Caco-2 (cell line): Measurements from ENCODE around the gene AKNA. TPM values are rescaled to one million over a fixed set of nuclear protein-coding genes. Genes with fewer than 3 reads are reported as not detected.

Experiments
- BruUV-seq: library from RNA; stranded (reverse); fragments of 400-500 nt; replicated peaks from 2 replicates; lab custom pipeline; 2021; lab: Mats Ljungman, UMichigan
- CTCF ChIA-PET: fragments of 300-600 bp; sonication (Branson Sonifier 250); formaldehyde crosslinking; loops from one replicate; lab custom pipeline; 2022; ENCODE audit warnings: antibody characterized with exemption; lab: Charles Lee
- POLR2A ChIA-PET: fragments of 300-600 bp; sonication (Branson Sonifier 250); formaldehyde crosslinking; loops from one replicate; lab custom pipeline; 2022; ENCODE audit warnings: antibody characterized with exemption; lab: Charles Lee
- DNase-seq, 2 experiments: peaks; one replicate each; pipeline versions ENCODE4 v3.0.0 to v3.0.0-alpha.2; 2020 to 2022
- H3K27me3 ChIP-seq: replicated peaks from 2 replicates; pipeline ENCODE4 v1.6.0; 2011; ENCODE audit warnings: low read length; ENCODE audit not compliant: control insufficient read depth, insufficient read depth
- H3K36me3 ChIP-seq: 2 replicates; pipeline ENCODE4 v1.5.1; 2011; ENCODE audit warnings: low read length; ENCODE audit not compliant: control insufficient read depth, insufficient read depth
- H3K4me1 ChIP-seq: fragments of 250-450 bp; sonication (Bioruptor Pico); 2 replicates; pipeline ENCODE4 v1.5.1; 2020; ENCODE audit warnings: mild to moderate bottlenecking
- H3K4me3 ChIP-seq: 2 replicates; pipeline ENCODE4 v1.5.1; 2011; ENCODE audit warnings: low read depth, mild to moderate bottlenecking, control low read depth, low read length
- H3K9me3 ChIP-seq: fragments of 250-450 bp; sonication (Bioruptor Pico); 2 replicates; pipeline ENCODE4 v1.5.1; 2020; ENCODE audit warnings: mild to moderate bottlenecking, moderate library complexity
- H3K27ac Mint-ChIP-seq: one replicate; pipeline ENCODE4 v1.8.0; 2022; ENCODE audit warnings: mixed read lengths; ENCODE audit not compliant: unreplicated experiment
- H3K27me3 Mint-ChIP-seq: one replicate; pipeline ENCODE4 v1.8.0; 2022; ENCODE audit warnings: mixed read lengths; ENCODE audit not compliant: insufficient read depth, unreplicated experiment
- H3K36me3 Mint-ChIP-seq: one replicate; pipeline ENCODE4 v1.8.0; 2022; ENCODE audit warnings: mild to moderate bottlenecking, mixed read lengths; ENCODE audit not compliant: insufficient read depth, unreplicated experiment
- H3K4me1 Mint-ChIP-seq: one replicate; pipeline ENCODE4 v1.8.0; 2022; ENCODE audit warnings: low read depth, mixed read lengths; ENCODE audit not compliant: unreplicated experiment
- H3K4me3 Mint-ChIP-seq: one replicate; pipeline ENCODE4 v1.8.0; 2022; ENCODE audit warnings: mild to moderate bottlenecking, moderate library complexity, mixed read lengths; ENCODE audit not compliant: unreplicated experiment
- H3K9me3 Mint-ChIP-seq: one replicate; pipeline ENCODE4 v1.8.0; 2022; ENCODE audit warnings: mixed read lengths; ENCODE audit not compliant: unreplicated experiment
- intact Hi-C: fragments of 100-400 bp; cut with micrococcal nuclease; formaldehyde crosslinking; loops from one replicate; pipeline ENCODE4 v1.10.0; 2022; ENCODE audit not compliant: unreplicated experiment
- total RNA-seq: library from RNA; stranded (reverse); gene quantifications from 2 replicates; pipeline ENCODE4 v1.2.3, GENCODE V29; 2022
- TF ChIP-seq, protein P1 (sequence below), 2 experiments: fragments of 200-600 bp in 1 of 2; IDR thresholded peaks; 1 replicate in 1 of 2; 2 replicates in 1 of 2; pipeline versions ENCODE4 v1.5.1 to v1.8.0; 2011 to 2022; ENCODE audit warnings: antibody characterized with exemption in 1 of 2, control low read depth in 1 of 2, inconsistent platforms in 1 of 2, low read depth in 1 of 2, low read length in 1 of 2, mild to moderate bottlenecking in 1 of 2, moderate library complexity in 1 of 2; ENCODE audit not compliant: insufficient read depth in 1 of 2, severe bottlenecking in 1 of 2, unreplicated experiment in 1 of 2

The AKNA gene
- total RNA-seq, 1 experiment from 2014 or later: 57.8 TPM

DNA sequence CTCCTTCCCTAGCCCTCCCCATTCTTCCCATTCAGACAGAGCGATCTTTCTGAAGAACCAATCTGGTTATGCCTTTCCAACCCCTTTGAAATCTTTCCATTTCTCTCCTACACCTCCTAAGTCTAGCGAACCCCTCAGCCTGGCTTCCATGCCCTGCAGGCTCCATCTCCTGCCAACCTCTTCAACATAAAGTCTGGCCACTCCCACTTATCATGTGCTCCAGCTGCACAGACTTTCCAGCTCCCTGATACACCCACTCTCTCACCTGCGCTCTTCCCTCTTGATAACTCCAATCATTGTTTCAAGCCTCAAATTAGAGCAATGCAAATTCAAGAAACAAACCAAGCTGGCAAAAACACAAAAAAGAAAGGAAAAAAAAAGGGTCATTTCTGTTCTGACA, 68.6 kb downstream of the AKNA start:
- no TSS peak for BruUV-seq

DNA sequence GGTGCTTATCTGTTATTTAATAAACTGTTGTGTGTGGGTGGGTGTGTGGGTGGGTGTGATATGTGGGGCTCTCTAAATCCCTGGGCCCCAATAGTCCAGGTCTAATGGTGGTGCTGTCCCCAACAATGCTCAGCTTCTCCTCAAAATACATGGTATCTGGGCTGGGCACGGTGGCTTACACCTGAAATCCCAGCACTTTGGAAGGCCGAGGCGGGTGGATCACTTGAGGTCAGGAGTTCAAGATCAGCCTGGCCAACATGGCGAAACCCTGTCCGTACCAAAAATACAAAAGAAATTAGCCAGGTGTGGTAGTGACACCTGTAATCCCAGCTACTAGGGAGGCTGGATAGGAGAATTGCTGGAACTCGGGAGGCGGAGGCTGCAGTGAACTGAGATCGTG, 69.4 kb downstream of the AKNA start:
- H3K27ac Mint-ChIP-seq: no peak overlapping the region
- Histone ChIP-seq H3K4me1 (no peaks in the 10 kb centered on the region; the same call in 1 of the 2 replicates), H3K27me3 (no peaks in the 10 kb centered on the region), H3K4me3 (no peak overlapping the region), H3K9me3 (no peaks in the 10 kb centered on the region), H3K36me3 (no peaks in the 10 kb centered on the region)
- TF ChIP-seq, protein P1, sequence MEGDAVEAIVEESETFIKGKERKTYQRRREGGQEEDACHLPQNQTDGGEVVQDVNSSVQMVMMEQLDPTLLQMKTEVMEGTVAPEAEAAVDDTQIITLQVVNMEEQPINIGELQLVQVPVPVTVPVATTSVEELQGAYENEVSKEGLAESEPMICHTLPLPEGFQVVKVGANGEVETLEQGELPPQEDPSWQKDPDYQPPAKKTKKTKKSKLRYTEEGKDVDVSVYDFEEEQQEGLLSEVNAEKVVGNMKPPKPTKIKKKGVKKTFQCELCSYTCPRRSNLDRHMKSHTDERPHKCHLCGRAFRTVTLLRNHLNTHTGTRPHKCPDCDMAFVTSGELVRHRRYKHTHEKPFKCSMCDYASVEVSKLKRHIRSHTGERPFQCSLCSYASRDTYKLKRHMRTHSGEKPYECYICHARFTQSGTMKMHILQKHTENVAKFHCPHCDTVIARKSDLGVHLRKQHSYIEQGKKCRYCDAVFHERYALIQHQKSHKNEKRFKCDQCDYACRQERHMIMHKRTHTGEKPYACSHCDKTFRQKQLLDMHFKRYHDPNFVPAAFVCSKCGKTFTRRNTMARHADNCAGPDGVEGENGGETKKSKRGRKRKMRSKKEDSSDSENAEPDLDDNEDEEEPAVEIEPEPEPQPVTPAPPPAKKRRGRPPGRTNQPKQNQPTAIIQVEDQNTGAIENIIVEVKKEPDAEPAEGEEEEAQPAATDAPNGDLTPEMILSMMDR (IDR thresholded peaks at IDR 0.05; ENCODE audit: insufficient read depth in 1 of 2, low read depth in 1 of 2, low read length in 1 of 2, severe bottlenecking in 1 of 2, unreplicated experiment in 1 of 2): no peak
- no TSS peak for BruUV-seq
- peak in 1 of 2 experiments; percentile 5 for DNase-seq
- H3K4me3 Mint-ChIP-seq: no peak overlapping the region
- H3K4me1 Mint-ChIP-seq: peaks cover 8% of the 10 kb centered on the region
- peaks cover 5% of the 10 kb centered on the region for H3K36me3 Mint-ChIP-seq
- intact Hi-C loops: no loop called here
- ChIA-PET CTCF (no interaction called here), POLR2A (no interaction called here)
- H3K9me3 Mint-ChIP-seq: no peaks in the 10 kb centered on the region
- H3K27me3 Mint-ChIP-seq: no peaks in the 10 kb centered on the region

More for the DNA sequence above, 68.6 kb downstream of the AKNA start:
- Histone ChIP-seq H3K36me3 (no peaks in the 10 kb centered on the region), H3K27me3 (no peaks in the 10 kb centered on the region), H3K4me3 (no peak overlapping the region), H3K9me3 (no peaks in the 10 kb centered on the region), H3K4me1 (no peaks in the 10 kb centered on the region; the same call in 1 of the 2 replicates)
- Mint-ChIP-seq H3K36me3 (peaks cover 5% of the 10 kb centered on the region), H3K4me1 (peaks cover 8% of the 10 kb centered on the region), H3K4me3 (no peak overlapping the region), H3K9me3 (no peaks in the 10 kb centered on the region), H3K27me3 (no peaks in the 10 kb centered on the region), H3K27ac (peak overlapping the region; percentile 30)
- TF ChIP-seq, protein P1 (IDR thresholded peaks at IDR 0.05; ENCODE audit: insufficient read depth in 1 of 2, low read depth in 1 of 2, low read length in 1 of 2, severe bottlenecking in 1 of 2, unreplicated experiment in 1 of 2): no peak
- POLR2A ChIA-PET: no interaction called here
- intact Hi-C loops: no loop called here
- peak in 1 of 2 experiments; percentile 25 for DNase-seq
- CTCF ChIA-PET: no interaction called here

DNA sequence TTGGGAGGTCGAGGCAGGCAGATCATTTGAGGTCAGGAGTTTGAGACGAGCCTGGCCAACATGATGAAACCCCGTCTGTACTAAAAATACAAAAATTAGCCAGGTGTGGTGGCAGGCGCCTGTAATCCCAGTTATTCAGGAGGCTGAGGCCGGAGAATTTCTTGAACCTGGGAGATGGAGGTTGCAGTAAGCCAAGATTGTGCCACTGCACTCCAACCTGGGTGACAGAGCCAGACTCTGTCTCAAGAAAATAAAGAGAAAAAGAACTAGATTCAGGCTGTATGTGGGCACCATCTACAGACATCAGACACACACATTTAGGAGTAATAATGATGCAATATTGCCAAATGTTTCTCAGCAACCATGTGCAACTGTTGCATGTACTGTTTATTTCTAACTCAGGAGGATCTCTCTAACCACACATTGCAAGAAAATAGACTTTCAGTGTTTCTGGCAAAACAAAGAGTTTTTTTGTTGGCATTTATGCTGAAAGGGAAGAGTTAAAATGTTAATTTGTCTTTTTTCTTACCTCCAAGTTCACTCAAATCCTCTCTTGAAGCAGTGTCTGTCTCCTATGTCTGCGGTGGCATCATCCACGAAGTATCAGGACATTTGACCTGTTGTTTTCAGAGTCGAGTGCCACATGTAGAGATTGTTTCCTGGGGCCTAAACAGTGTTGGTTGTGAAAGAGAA, 70.0 kb downstream of the AKNA start:
- ChIA-PET POLR2A (no interaction called here), CTCF (interaction anchor here (0.6 kb wide), 1 partner anchor 27 kb away, joined by 3 read pairs; no protein-coding TSS in a partner anchor)
- Mint-ChIP-seq H3K4me1 (peaks cover 8% of the 10 kb centered on the region), H3K9me3 (no peaks in the 10 kb centered on the region), H3K27me3 (no peaks in the 10 kb centered on the region), H3K4me3 (no peak overlapping the region), H3K36me3 (peaks cover 5% of the 10 kb centered on the region), H3K27ac (peak overlapping the region; percentile 71)
- intact Hi-C loops: no loop called here
- BruUV-seq: no TSS peak
- no peak for DNase-seq
- TF ChIP-seq, protein P1 (IDR thresholded peaks at IDR 0.05; ENCODE audit: insufficient read depth in 1 of 2, low read depth in 1 of 2, low read length in 1 of 2, severe bottlenecking in 1 of 2, unreplicated experiment in 1 of 2): no peak
- H3K4me1 ChIP-seq: no peaks in the 10 kb centered on the region; the same call in 1 of the 2 replicates
- no peaks in the 10 kb centered on the region for H3K27me3 ChIP-seq
- no peak overlapping the region for H3K4me3 ChIP-seq
- no peaks in the 10 kb centered on the region for H3K36me3 ChIP-seq
- H3K9me3 ChIP-seq: no peaks in the 10 kb centered on the region
